ENCODE data around the gene USP32. TPM values are rescaled to one million over a fixed set of nuclear protein-coding genes. Genes with fewer than 3 reads are reported as not detected.

The USP32 gene
- total RNA-seq, 2 donors from 2014 or later, result 54.1 to 74.3 TPM

- H3K4me3 Mint-ChIP-seq, result no peak overlapping the region
- Histone ChIP-seq H3K9ac (ENCODE audit: extremely low read depth, low read length, poor library complexity, severe bottlenecking) (no peak overlapping the region), H3K36me3 (ENCODE audit: control insufficient read depth, insufficient read depth, low read length) (no peaks in the 10 kb centered on the region), H3K4me1 (ENCODE audit: control insufficient read depth, insufficient read depth, low read length) (peaks cover 4% of the 10 kb centered on the region), H3K4me3 (ENCODE audit: low read length) (no peak overlapping the region), H3K27me3 (ENCODE audit: control insufficient read depth, insufficient read depth, low read length, poor library complexity, severe bottlenecking) (no peaks in the 10 kb centered on the region), H3K27ac (ENCODE audit: low read depth, low read length) (no peak overlapping the region), H3K9me3 (ENCODE audit: control insufficient read depth, low read length) (no peaks in the 10 kb centered on the region)
- H3K36me3 Mint-ChIP-seq (ENCODE audit: low read depth), result peaks cover 9% of the 10 kb centered on the region
- peaks cover 22% of the 10 kb centered on the region for H3K4me1 Mint-ChIP-seq
- no peak for TF ChIP-seq CTCF (conservative IDR thresholded peaks at IDR 0.05)
- no peak overlapping the region for H3K27ac Mint-ChIP-seq
- peaks cover 6% of the 10 kb centered on the region for H3K27me3 Mint-ChIP-seq (ENCODE audit: insufficient read depth)
- H3K9me3 Mint-ChIP-seq, result no peaks in the 10 kb centered on the region
- WGBS, 2 experiments (ENCODE audit: insufficient coverage in 1 of 2, insufficient read length in 1 of 2), result 92 to 93% methylated on average over 7 to 8 of the region's 8 CpGs
- DNase-seq, result no peak
These were observed 220.2 kb downstream of the USP32 start for GRCh38 chr17:60171753-60172079.

- H3K36me3 ChIP-seq (ENCODE audit: control insufficient read depth, insufficient read depth, low read length), result no peaks in the 10 kb centered on the region
- H3K27me3 ChIP-seq (ENCODE audit: control insufficient read depth, insufficient read depth, low read length, poor library complexity, severe bottlenecking), result no peaks in the 10 kb centered on the region
- Mint-ChIP-seq H3K27ac (no peak overlapping the region), H3K4me1 (peaks cover 22% of the 10 kb centered on the region), H3K4me3 (no peak overlapping the region), H3K36me3 (ENCODE audit: low read depth) (peaks cover 2% of the 10 kb centered on the region), H3K27me3 (ENCODE audit: insufficient read depth) (peaks cover 6% of the 10 kb centered on the region), H3K9me3 (no peaks in the 10 kb centered on the region)
- no peaks in the 10 kb centered on the region for H3K9me3 ChIP-seq (ENCODE audit: control insufficient read depth, low read length)
- peak; percentile 68 for DNase-seq
- H3K27ac ChIP-seq (ENCODE audit: low read depth, low read length), result no peak overlapping the region
- no peak for TF ChIP-seq CTCF (conservative IDR thresholded peaks at IDR 0.05)
- WGBS, 2 experiments (ENCODE audit: insufficient coverage in 1 of 2, insufficient read length in 1 of 2), result 84 to 94% methylated on average over 8 of the region's 8 CpGs
- H3K9ac ChIP-seq (ENCODE audit: extremely low read depth, low read length, poor library complexity, severe bottlenecking), result no peak overlapping the region
- H3K4me1 ChIP-seq (ENCODE audit: control insufficient read depth, insufficient read depth, low read length), result peaks cover 4% of the 10 kb centered on the region
- no peak overlapping the region for H3K4me3 ChIP-seq (ENCODE audit: low read length)
These were observed 220.8 kb downstream of the USP32 start for GRCh38 chr17:60170835-60171752.

DNA sequence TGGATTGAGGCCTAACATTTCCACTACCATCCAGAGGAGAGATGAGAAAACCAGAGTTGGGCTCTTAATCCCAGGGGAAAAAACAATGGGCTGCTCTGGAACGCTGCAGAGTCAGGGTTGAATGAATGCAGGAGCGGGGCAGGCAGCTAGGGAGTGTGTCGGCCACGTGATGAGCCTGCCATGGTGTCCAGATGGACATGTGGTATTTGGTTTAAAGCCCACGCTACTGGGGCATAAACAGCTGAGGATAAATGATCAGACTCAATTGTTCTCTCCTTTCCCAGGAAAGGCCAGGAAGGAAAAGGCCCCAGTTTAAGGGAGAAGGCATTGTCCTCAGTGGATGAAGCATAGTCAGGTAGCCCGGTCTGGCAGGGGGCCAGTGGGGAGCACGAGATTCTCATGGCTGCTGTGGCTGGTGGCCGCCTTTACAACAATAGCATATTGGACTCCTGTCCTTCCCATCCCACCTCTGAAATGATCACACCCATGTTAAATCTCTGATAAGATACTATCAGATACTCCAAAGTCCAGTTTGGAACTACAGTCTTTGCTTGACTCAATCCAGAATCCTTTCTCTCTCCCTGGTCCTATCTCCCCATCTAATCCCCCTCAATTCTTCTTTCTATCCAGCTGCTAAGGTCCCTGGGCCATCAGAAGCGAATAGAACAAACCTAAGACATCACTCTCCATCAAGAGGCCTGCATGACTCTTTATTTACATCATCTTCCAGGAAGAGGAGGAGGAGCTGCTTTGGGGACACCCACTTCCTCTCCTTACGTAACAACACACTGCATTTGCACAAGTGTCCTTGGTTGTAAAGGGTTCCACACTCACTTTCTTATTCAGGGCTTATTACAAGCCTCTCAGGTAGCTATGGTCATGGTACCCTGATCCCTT lies 221.8 kb downstream of the USP32 start:
- H3K27me3 ChIP-seq (ENCODE audit: control insufficient read depth, insufficient read depth, low read length, poor library complexity, severe bottlenecking), result no peaks in the 10 kb centered on the region
- no peaks in the 10 kb centered on the region for H3K9me3 ChIP-seq (ENCODE audit: control insufficient read depth, low read length)
- no peak for TF ChIP-seq CTCF (conservative IDR thresholded peaks at IDR 0.05)
- H3K4me3 ChIP-seq (ENCODE audit: low read length), result no peak overlapping the region
- H3K36me3 ChIP-seq (ENCODE audit: control insufficient read depth, insufficient read depth, low read length), result no peaks in the 10 kb centered on the region
- Mint-ChIP-seq H3K27ac (no peak overlapping the region), H3K9me3 (no peaks in the 10 kb centered on the region), H3K4me3 (no peak overlapping the region), H3K4me1 (peaks cover 22% of the 10 kb centered on the region), H3K27me3 (ENCODE audit: insufficient read depth) (peaks cover 6% of the 10 kb centered on the region), H3K36me3 (ENCODE audit: low read depth) (no peaks in the 10 kb centered on the region)
- H3K4me1 ChIP-seq (ENCODE audit: control insufficient read depth, insufficient read depth, low read length), result peaks cover 4% of the 10 kb centered on the region
- no peak overlapping the region for H3K27ac ChIP-seq (ENCODE audit: low read depth, low read length)
- no peak overlapping the region for H3K9ac ChIP-seq (ENCODE audit: extremely low read depth, low read length, poor library complexity, severe bottlenecking)
- DNase-seq, result peak; percentile 46
- WGBS, 2 experiments (ENCODE audit: insufficient coverage in 1 of 2, insufficient read length in 1 of 2), result 88 to 90% methylated on average over 5 to 10 of the region's 10 CpGs

All from endodermal cell (in vitro differentiated cells).